K562 (cell line): ENCODE measurements around the gene CHST7. TPM values are rescaled to one million over a fixed set of nuclear protein-coding genes. Genes with fewer than 3 reads are reported as not detected.

Experiments
- ELK1 ChIP-seq: sonication (generic); formaldehyde crosslinking; IDR thresholded peaks from 2 replicates; pipeline ENCODE4 v1.8.1; 2022; ENCODE audit warnings: missing genetic modification reagents
- EWSR1 ChIP-seq: fragments of 450-650 bp; IDR thresholded peaks from 2 replicates; pipeline ENCODE4 v1.6.1; 2018; ENCODE audit warnings: borderline replicate concordance, mild to moderate bottlenecking, low read depth, moderate library complexity; ENCODE audit not compliant: partially characterized antibody
- GATAD2A ChIP-seq: fragments of 450-650 bp; IDR thresholded peaks from 2 replicates; pipeline ENCODE4 v1.6.1; 2017
- HES1 ChIP-seq: fragments of 450-650 bp; IDR thresholded peaks from 2 replicates; pipeline ENCODE4 v1.6.1; 2016; ENCODE audit warnings: low read depth, mild to moderate bottlenecking, moderate library complexity
- JUN ChIP-seq, 2 experiments: sonication (generic) in 1 of 2; formaldehyde crosslinking in 1 of 2; IDR thresholded peaks; 2 replicates each; pipeline versions ENCODE4 v1.6.1 to v1.8.0; 2012 to 2022; ENCODE audit warnings: borderline replicate concordance in 2 of 2, mild to moderate bottlenecking in 2 of 2, improper control_type of control experiment in 1 of 2, low read depth in 1 of 2, low read length in 1 of 2, missing genetic modification reagents in 1 of 2
- MCM2 ChIP-seq: fragments of 450-650 bp; IDR thresholded peaks from 2 replicates; pipeline ENCODE4 v1.6.1; 2017; ENCODE audit warnings: low read depth, mild to moderate bottlenecking
- MNT ChIP-seq, 2 experiments: fragments of 450-650 bp; conservative IDR thresholded peaks; 2 replicates each; pipeline ENCODE4 v1.6.1; 2017; ENCODE audit warnings: mild to moderate bottlenecking in 2 of 2, moderate library complexity in 2 of 2
- NCOA4 ChIP-seq: fragments of 450-650 bp; IDR thresholded peaks from 2 replicates; pipeline ENCODE4 v1.6.1; 2018; ENCODE audit warnings: mild to moderate bottlenecking; ENCODE audit not compliant: partially characterized antibody
- NFE2L1 ChIP-seq: fragments of 450-650 bp; IDR thresholded peaks from 2 replicates; pipeline ENCODE4 v1.6.1; 2016; ENCODE audit warnings: missing genetic modification characterization, low read depth, mild to moderate bottlenecking, missing compliant biosample characterization, moderate library complexity, borderline replicate concordance
- POLR2AphosphoS2 ChIP-seq: IDR thresholded peaks from 2 replicates; pipeline ENCODE4 v1.6.1; 2012; ENCODE audit warnings: low read length, improper control_type of control experiment
- POLR2H ChIP-seq: IDR thresholded peaks from 2 replicates; pipeline ENCODE4 v1.6.1; 2016; ENCODE audit warnings: missing genetic modification characterization, low read depth, mild to moderate bottlenecking, control low read depth, missing compliant biosample characterization, moderate library complexity
- PREB ChIP-seq: sonication (generic); formaldehyde crosslinking; IDR thresholded peaks from 2 replicates; pipeline ENCODE4 v1.8.1; 2023; ENCODE audit warnings: mild to moderate bottlenecking, missing genetic modification reagents
- SAP30 ChIP-seq: fragments of 200-600 bp; sonication (generic); IDR thresholded peaks from 2 replicates; pipeline ENCODE4 v1.6.1; 2012; ENCODE audit warnings: borderline replicate concordance, low read depth, mild to moderate bottlenecking, moderate library complexity, low read length, control low read depth, inconsistent platforms; ENCODE audit not compliant: insufficient read depth, poor library complexity, severe bottlenecking
- SIX5 ChIP-seq, 2 experiments: IDR thresholded peaks; 2 replicates each; pipeline ENCODE4 v1.6.1; 2011; ENCODE audit warnings: low read length in 2 of 2, borderline replicate concordance in 1 of 2, low read depth in 1 of 2, mild to moderate bottlenecking in 1 of 2, moderate library complexity in 1 of 2; ENCODE audit not compliant: insufficient read depth in 1 of 2
- U2AF2 ChIP-seq: fragments of 200-400 bp; formaldehyde crosslinking; optimal IDR thresholded peaks from 2 replicates; pipeline ENCODE3; 2017; ENCODE audit warnings: low read depth, mild to moderate bottlenecking, low read length
- YBX1 ChIP-seq: fragments of 450-650 bp; IDR thresholded peaks from 2 replicates; pipeline ENCODE4 v1.7.1; 2016; ENCODE audit warnings: mild to moderate bottlenecking
- ZBTB17 ChIP-seq: fragments of 450-650 bp; formaldehyde crosslinking; IDR thresholded peaks from 2 replicates; pipeline ENCODE4 v1.4.0; 2020; ENCODE audit warnings: mild to moderate bottlenecking
- ZFP30 ChIP-seq: fragments of 250-450 bp; sonication (Bioruptor Pico); IDR thresholded peaks from 2 replicates; pipeline ENCODE4 v1.8.0; 2022; ENCODE audit warnings: moderate library complexity, mild to moderate bottlenecking, inconsistent platforms, borderline replicate concordance
- ZNF253 ChIP-seq: fragments of 250-450 bp; sonication (Bioruptor Pico); conservative IDR thresholded peaks from 2 replicates; pipeline ENCODE4 v1.6.1; 2021; ENCODE audit warnings: mild to moderate bottlenecking
- ZNF561 ChIP-seq: fragments of 450-650 bp; formaldehyde crosslinking; conservative IDR thresholded peaks from 2 replicates; pipeline ENCODE4 v1.4.0; 2020; ENCODE audit warnings: mild to moderate bottlenecking, moderate library complexity
- ZNF764 ChIP-seq: fragments of 250-450 bp; sonication (Bioruptor Pico); IDR thresholded peaks from 2 replicates; pipeline ENCODE4 v1.4.0; 2020; ENCODE audit warnings: low read depth, mild to moderate bottlenecking, moderate library complexity
- polyA plus RNA-seq, 8 experiments: library from polyadenylated mRNA; depleted of rRNA in 4 of 8; stranded (reverse) in 5 of 8; unstranded in 3 of 8; fragments of >200 nt; fragmentation: Nextera tagmentation in 2 of 8; fragmentation: Illumina TruSeq in 1 of 8; extraction: Ambion mirVana in 2 of 8; extraction: Trizol in 1 of 8; gene quantifications; 2 replicates each; pipeline versions ENCODE4 v1.2.1 to v1.2.3, GENCODE V29; 2011 to 2014; ENCODE audit warnings: inconsistent platforms in 1 of 8, missing spikeins in 1 of 8
- total RNA-seq, 7 experiments: library from RNA; depleted of rRNA in 6 of 7; stranded (reverse); fragments of >200 nt in 6 of 7; fragmentation: Illumina TruSeq in 2 of 7; extraction: Trizol in 2 of 7; gene quantifications; 2 replicates each; pipeline versions ENCODE4 v1.2.1 to v1.2.3, GENCODE V29; 2011 to 2021; ENCODE audit warnings: low replicate concordance in 1 of 7

Gene CHST7
- total and polyA plus RNA-seq, 9 of the 15 experiments (the other 6 are each of a cell fraction or from before 2014, with no cell fraction given), result 0.04 to 0.41 (median 0.09) TPM; not detected in 2

- TF ChIP-seq JUN (IDR thresholded peaks at IDR 0.05; ENCODE audit: borderline replicate concordance, low read depth, low read length) (no peak), JUN (CRISPR knock-in tag; IDR thresholded peaks at IDR 0.05; ENCODE audit: borderline replicate concordance) (no peak), MCM2 (no peak), ZFP30 (CRISPR knock-in tag) (no peak), ZBTB17 (CRISPR knock-in tag) (no peak), PREB (CRISPR knock-in tag) (no peak), HES1 (no peak), POLR2AphosphoS2 (no peak), NCOA4 (no peak), SAP30 (no peak), POLR2H (tag) (peak; percentile 62; the same call in 1 of the 2 replicates), U2AF2 (no peak), ELK1 (CRISPR knock-in tag) (no peak), GATAD2A (no peak), MNT (conservative IDR thresholded peaks at IDR 0.05) (peak; percentile 50 to 78; a peak in 3 of 4 replicates), NFE2L1 (tag) (no peak), YBX1 (no peak), ZNF253 (CRISPR knock-in tag) (no peak), ZNF561 (CRISPR knock-in tag) (no peak), SIX5 (IDR thresholded peaks at IDR 0.05; ENCODE audit: borderline replicate concordance in 1 of 2, insufficient read depth in 1 of 2, low read depth in 1 of 2, low read length in 2 of 2) (no peak), EWSR1 (no peak), ZNF764 (CRISPR knock-in tag) (no peak)
Measured at GRCh38 chrX:46545111-46546005, 28.2 kb upstream of the CHST7 start, which contains the start of gene ZNF674 (continued).
